WTC11 (cell line): ENCODE measurements around the gene RXRA. TPM values are rescaled to one million over a fixed set of nuclear protein-coding genes. Genes with fewer than 3 reads are reported as not detected.

Source experiments
- ATAC-seq: fragments of 200-7000 bp; cut with Tn5 transposase; 2 replicates; pipeline ENCODE4 v1.10.0; 2021; ENCODE audit warnings: mild to moderate bottlenecking, moderate library complexity
- CTCF ChIA-PET: fragments of 300-600 bp; sonication (Branson Sonifier 250); formaldehyde crosslinking; loops from one replicate; lab custom pipeline; 2021; ENCODE audit warnings: antibody characterized with exemption; lab: Charles Lee
- POLR2A ChIA-PET: fragments of 350-600 bp; sonication (Branson Sonifier 250); formaldehyde crosslinking; loops from one replicate; lab custom pipeline; 2021; ENCODE audit warnings: antibody characterized with exemption; lab: Charles Lee
- DNase-seq: peaks from one replicate; pipeline ENCODE4 v3.0.0; 2021; ENCODE audit warnings: low spot score
- H3K27ac Mint-ChIP-seq: 2 replicates; pipeline ENCODE4 v1.8.0; 2021; ENCODE audit warnings: mixed read lengths
- H3K27me3 Mint-ChIP-seq: 2 replicates; pipeline ENCODE4 v1.8.0; 2021; ENCODE audit warnings: low read depth, mild to moderate bottlenecking, moderate library complexity, mixed read lengths
- H3K36me3 Mint-ChIP-seq: 2 replicates; pipeline ENCODE4 v1.8.0; 2021; ENCODE audit warnings: mixed read lengths
- H3K4me1 Mint-ChIP-seq: 2 replicates; pipeline ENCODE4 v1.8.0; 2022; ENCODE audit warnings: mixed read lengths
- H3K4me3 Mint-ChIP-seq: 2 replicates; pipeline ENCODE4 v1.8.0; 2021; ENCODE audit warnings: mild to moderate bottlenecking, moderate library complexity, mixed read lengths
- H3K9me3 Mint-ChIP-seq: 2 replicates; pipeline ENCODE4 v1.8.0; 2021; ENCODE audit warnings: mixed read lengths
- ATF1 ChIP-seq: sonication (generic); formaldehyde crosslinking; IDR thresholded peaks from 2 replicates; pipeline ENCODE4 v1.8.1; 2023; ENCODE audit warnings: mild to moderate bottlenecking, moderate library complexity, missing genetic modification reagents
- ESRRA ChIP-seq: sonication (generic); formaldehyde crosslinking; IDR thresholded peaks from 2 replicates; pipeline ENCODE4 v1.8.1; 2022; ENCODE audit warnings: mild to moderate bottlenecking, missing genetic modification reagents, borderline replicate concordance
- FOXP1 ChIP-seq: sonication (generic); formaldehyde crosslinking; IDR thresholded peaks from 2 replicates; pipeline ENCODE4 v1.8.0; 2022; ENCODE audit warnings: missing genetic modification reagents, mild to moderate bottlenecking, moderate library complexity, borderline replicate concordance
- HMGA2 ChIP-seq: fragments of 250-450 bp; sonication (Bioruptor Pico); IDR thresholded peaks from 2 replicates; pipeline ENCODE4 v1.4.0; 2021; ENCODE audit warnings: mild to moderate bottlenecking, moderate library complexity
- JUN ChIP-seq: sonication (generic); formaldehyde crosslinking; IDR thresholded peaks from 2 replicates; pipeline ENCODE4 v1.8.0; 2023; ENCODE audit warnings: mild to moderate bottlenecking, missing genetic modification reagents
- NR2C2 ChIP-seq: sonication (generic); formaldehyde crosslinking; IDR thresholded peaks from 2 replicates; pipeline ENCODE4 v1.8.0; 2022; ENCODE audit warnings: mild to moderate bottlenecking, missing genetic modification reagents
- PRRX2 ChIP-seq: fragments of 250-450 bp; sonication (Bioruptor Pico); IDR thresholded peaks from 2 replicates; pipeline ENCODE4 v1.8.0; 2021; ENCODE audit warnings: mild to moderate bottlenecking
- SMAD4 ChIP-seq: sonication (generic); formaldehyde crosslinking; IDR thresholded peaks from 2 replicates; pipeline ENCODE4 v1.8.0; 2022; ENCODE audit warnings: mild to moderate bottlenecking, missing genetic modification reagents
- SP1 ChIP-seq: sonication (generic); formaldehyde crosslinking; conservative IDR thresholded peaks from 2 replicates; pipeline ENCODE4 v1.8.1; 2022; ENCODE audit warnings: missing genetic modification reagents
- ZNF263 ChIP-seq: sonication (generic); formaldehyde crosslinking; IDR thresholded peaks from 2 replicates; pipeline ENCODE4 v1.8.1; 2022; ENCODE audit warnings: low read depth, mild to moderate bottlenecking, moderate library complexity, missing genetic modification reagents
- ZNF317 ChIP-seq: sonication (generic); formaldehyde crosslinking; IDR thresholded peaks from 2 replicates; pipeline ENCODE4 v1.8.1; 2023; ENCODE audit warnings: low read depth, mild to moderate bottlenecking, moderate library complexity, missing genetic modification reagents, borderline replicate concordance
- total RNA-seq: library from RNA; stranded (reverse); gene quantifications from 3 replicates; pipeline ENCODE4 v1.2.3, GENCODE V29; 2021
- TF ChIP-seq, protein P1 (sequence below): sonication (generic); formaldehyde crosslinking; IDR thresholded peaks from 2 replicates; pipeline ENCODE4 v1.8.0; 2023; ENCODE audit warnings: missing genetic modification reagents
- TF ChIP-seq, protein P2 (sequence below): sonication (generic); formaldehyde crosslinking; IDR thresholded peaks from 2 replicates; pipeline ENCODE4 v1.8.1; 2022; ENCODE audit warnings: missing genetic modification reagents, borderline replicate concordance
- TF ChIP-seq, protein P3 (sequence below): sonication (generic); formaldehyde crosslinking; IDR thresholded peaks from 2 replicates; pipeline ENCODE4 v1.8.0; 2022; ENCODE audit warnings: mild to moderate bottlenecking, missing genetic modification reagents
- TF ChIP-seq, protein P4 (sequence below): fragments of 250-450 bp; sonication (Bioruptor Pico); IDR thresholded peaks from 2 replicates; pipeline ENCODE4 v1.9.0; 2021; ENCODE audit warnings: mild to moderate bottlenecking
- TF ChIP-seq, protein P5 (sequence below): sonication (generic); formaldehyde crosslinking; IDR thresholded peaks from 2 replicates; pipeline ENCODE4 v1.8.1; 2023; ENCODE audit warnings: mild to moderate bottlenecking, missing genetic modification reagents
- TF ChIP-seq, protein P6 (sequence below): sonication (generic); formaldehyde crosslinking; IDR thresholded peaks from 2 replicates; pipeline ENCODE4 v1.8.0; 2023; ENCODE audit warnings: mild to moderate bottlenecking, missing genetic modification reagents
- TF ChIP-seq, protein P7 (sequence below): sonication (generic); formaldehyde crosslinking; IDR thresholded peaks from 2 replicates; pipeline ENCODE4 v1.8.0; 2022; ENCODE audit warnings: mild to moderate bottlenecking, missing genetic modification reagents

The RXRA gene
- total RNA-seq, 1 experiment from 2014 or later: 27.5 TPM

DNA sequence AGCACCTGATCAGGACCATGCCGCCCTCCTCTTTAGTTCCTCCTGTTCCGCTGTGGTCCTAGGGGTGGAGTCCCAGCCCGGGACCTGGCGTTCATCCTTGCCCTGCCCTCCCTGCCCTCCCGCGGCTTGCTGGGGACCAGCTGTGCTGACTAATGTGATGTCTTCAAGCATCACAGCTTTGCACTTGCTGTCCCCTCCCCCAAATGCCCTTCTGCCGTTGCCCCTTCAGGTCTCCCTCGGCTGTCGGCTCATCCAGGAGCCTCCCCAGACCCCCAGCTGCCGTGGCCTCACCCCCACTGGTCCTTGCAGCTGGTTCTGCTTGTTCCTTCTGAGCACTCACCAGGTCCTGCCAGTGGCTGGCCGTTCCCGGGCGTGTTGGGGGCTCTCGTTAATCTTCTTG lies 19.9 kb downstream of the RXRA start:
- POLR2A ChIA-PET: no interaction called here
- DNase-seq: no peak
- no peaks in the 10 kb centered on the region for H3K9me3 Mint-ChIP-seq

More for the DNA sequence above, 19.9 kb downstream of the RXRA start:
- H3K27me3 Mint-ChIP-seq: no peaks in the 10 kb centered on the region
- TF ChIP-seq ATF1 (CRISPR knock-in tag) (no peak), FOXP1 (CRISPR knock-in tag) (no peak), HMGA2 (CRISPR knock-in tag) (no peak), ESRRA (no peak), PRRX2 (no peak), ZNF317 (no peak), NR2C2 (no peak), SP1 (CRISPR knock-in tag) (no peak), SMAD4 (CRISPR knock-in tag) (no peak), JUN (CRISPR knock-in tag) (no peak), ZNF263 (CRISPR knock-in tag) (no peak)
- TF ChIP-seq, protein P1, sequence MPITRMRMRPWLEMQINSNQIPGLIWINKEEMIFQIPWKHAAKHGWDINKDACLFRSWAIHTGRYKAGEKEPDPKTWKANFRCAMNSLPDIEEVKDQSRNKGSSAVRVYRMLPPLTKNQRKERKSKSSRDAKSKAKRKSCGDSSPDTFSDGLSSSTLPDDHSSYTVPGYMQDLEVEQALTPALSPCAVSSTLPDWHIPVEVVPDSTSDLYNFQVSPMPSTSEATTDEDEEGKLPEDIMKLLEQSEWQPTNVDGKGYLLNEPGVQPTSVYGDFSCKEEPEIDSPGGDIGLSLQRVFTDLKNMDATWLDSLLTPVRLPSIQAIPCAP (CRISPR knock-in tag): no peak
- TF ChIP-seq, protein P2, sequence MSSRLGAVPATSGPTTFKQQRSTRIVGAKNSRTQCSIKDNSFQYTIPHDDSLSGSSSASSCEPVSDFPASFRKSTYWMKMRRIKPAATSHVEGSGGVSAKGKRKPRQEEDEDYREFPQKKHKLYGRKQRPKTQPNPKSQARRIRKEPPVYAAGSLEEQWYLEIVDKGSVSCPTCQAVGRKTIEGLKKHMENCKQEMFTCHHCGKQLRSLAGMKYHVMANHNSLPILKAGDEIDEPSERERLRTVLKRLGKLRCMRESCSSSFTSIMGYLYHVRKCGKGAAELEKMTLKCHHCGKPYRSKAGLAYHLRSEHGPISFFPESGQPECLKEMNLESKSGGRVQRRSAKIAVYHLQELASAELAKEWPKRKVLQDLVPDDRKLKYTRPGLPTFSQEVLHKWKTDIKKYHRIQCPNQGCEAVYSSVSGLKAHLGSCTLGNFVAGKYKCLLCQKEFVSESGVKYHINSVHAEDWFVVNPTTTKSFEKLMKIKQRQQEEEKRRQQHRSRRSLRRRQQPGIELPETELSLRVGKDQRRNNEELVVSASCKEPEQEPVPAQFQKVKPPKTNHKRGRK (CRISPR knock-in tag): no peak
- TF ChIP-seq, protein P3, sequence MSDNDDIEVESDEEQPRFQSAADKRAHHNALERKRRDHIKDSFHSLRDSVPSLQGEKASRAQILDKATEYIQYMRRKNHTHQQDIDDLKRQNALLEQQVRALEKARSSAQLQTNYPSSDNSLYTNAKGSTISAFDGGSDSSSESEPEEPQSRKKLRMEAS (CRISPR knock-in tag): no peak
- TF ChIP-seq, protein P4, sequence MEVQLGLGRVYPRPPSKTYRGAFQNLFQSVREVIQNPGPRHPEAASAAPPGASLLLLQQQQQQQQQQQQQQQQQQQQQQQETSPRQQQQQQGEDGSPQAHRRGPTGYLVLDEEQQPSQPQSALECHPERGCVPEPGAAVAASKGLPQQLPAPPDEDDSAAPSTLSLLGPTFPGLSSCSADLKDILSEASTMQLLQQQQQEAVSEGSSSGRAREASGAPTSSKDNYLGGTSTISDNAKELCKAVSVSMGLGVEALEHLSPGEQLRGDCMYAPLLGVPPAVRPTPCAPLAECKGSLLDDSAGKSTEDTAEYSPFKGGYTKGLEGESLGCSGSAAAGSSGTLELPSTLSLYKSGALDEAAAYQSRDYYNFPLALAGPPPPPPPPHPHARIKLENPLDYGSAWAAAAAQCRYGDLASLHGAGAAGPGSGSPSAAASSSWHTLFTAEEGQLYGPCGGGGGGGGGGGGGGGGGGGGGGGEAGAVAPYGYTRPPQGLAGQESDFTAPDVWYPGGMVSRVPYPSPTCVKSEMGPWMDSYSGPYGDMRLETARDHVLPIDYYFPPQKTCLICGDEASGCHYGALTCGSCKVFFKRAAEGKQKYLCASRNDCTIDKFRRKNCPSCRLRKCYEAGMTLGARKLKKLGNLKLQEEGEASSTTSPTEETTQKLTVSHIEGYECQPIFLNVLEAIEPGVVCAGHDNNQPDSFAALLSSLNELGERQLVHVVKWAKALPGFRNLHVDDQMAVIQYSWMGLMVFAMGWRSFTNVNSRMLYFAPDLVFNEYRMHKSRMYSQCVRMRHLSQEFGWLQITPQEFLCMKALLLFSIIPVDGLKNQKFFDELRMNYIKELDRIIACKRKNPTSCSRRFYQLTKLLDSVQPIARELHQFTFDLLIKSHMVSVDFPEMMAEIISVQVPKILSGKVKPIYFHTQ (CRISPR knock-in tag): no peak
- TF ChIP-seq, protein P5, sequence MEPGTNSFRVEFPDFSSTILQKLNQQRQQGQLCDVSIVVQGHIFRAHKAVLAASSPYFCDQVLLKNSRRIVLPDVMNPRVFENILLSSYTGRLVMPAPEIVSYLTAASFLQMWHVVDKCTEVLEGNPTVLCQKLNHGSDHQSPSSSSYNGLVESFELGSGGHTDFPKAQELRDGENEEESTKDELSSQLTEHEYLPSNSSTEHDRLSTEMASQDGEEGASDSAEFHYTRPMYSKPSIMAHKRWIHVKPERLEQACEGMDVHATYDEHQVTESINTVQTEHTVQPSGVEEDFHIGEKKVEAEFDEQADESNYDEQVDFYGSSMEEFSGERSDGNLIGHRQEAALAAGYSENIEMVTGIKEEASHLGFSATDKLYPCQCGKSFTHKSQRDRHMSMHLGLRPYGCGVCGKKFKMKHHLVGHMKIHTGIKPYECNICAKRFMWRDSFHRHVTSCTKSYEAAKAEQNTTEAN (CRISPR knock-in tag): no peak
- TF ChIP-seq, protein P6, sequence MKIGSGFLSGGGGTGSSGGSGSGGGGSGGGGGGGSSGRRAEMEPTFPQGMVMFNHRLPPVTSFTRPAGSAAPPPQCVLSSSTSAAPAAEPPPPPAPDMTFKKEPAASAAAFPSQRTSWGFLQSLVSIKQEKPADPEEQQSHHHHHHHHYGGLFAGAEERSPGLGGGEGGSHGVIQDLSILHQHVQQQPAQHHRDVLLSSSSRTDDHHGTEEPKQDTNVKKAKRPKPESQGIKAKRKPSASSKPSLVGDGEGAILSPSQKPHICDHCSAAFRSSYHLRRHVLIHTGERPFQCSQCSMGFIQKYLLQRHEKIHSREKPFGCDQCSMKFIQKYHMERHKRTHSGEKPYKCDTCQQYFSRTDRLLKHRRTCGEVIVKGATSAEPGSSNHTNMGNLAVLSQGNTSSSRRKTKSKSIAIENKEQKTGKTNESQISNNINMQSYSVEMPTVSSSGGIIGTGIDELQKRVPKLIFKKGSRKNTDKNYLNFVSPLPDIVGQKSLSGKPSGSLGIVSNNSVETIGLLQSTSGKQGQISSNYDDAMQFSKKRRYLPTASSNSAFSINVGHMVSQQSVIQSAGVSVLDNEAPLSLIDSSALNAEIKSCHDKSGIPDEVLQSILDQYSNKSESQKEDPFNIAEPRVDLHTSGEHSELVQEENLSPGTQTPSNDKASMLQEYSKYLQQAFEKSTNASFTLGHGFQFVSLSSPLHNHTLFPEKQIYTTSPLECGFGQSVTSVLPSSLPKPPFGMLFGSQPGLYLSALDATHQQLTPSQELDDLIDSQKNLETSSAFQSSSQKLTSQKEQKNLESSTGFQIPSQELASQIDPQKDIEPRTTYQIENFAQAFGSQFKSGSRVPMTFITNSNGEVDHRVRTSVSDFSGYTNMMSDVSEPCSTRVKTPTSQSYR (CRISPR knock-in tag): no peak
- TF ChIP-seq, protein P7, sequence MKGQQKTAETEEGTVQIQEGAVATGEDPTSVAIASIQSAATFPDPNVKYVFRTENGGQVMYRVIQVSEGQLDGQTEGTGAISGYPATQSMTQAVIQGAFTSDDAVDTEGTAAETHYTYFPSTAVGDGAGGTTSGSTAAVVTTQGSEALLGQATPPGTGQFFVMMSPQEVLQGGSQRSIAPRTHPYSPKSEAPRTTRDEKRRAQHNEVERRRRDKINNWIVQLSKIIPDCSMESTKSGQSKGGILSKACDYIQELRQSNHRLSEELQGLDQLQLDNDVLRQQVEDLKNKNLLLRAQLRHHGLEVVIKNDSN (CRISPR knock-in tag): no peak
- H3K4me1 Mint-ChIP-seq: 0 out of 2 replicates have a peak, but pooled peaks cover 4% of the 10 kb centered on the region
- no peak overlapping the region for H3K4me3 Mint-ChIP-seq
- no peaks in the 10 kb centered on the region for H3K36me3 Mint-ChIP-seq
- no peak overlapping the region for H3K27ac Mint-ChIP-seq
- ATAC-seq: no peak
- CTCF ChIA-PET: no interaction called here
